DMS114 treated with DMSO at 0.1 percent for 48 hours (cell line): ENCODE measurements around the gene IRF7.

Experiments used
- DNase-seq: peaks from one replicate; lab custom pipeline; 2025; ENCODE audit not compliant: unreplicated experiment; lab: John Stamatoyannopoulos, UW

IRF7 gene

GRCh38 chr11:621838-622237 is 6.1 kb upstream of the IRF7 start:
- no peak for DNase-seq

- DNase-seq, result no peak
Measured at GRCh38 chr11:620935-621814, 5.4 kb upstream of the IRF7 start.

- no peak for DNase-seq
Measured at GRCh38 chr11:620201-620600, 4.5 kb upstream of the IRF7 start.

- DNase-seq, result no peak
Measured at GRCh38 chr11:619628-620050, 3.9 kb upstream of the IRF7 start.

- no peak for DNase-seq
Measured at GRCh38 chr11:618856-619627, 3.3 kb upstream of the IRF7 start.

- no peak for DNase-seq
Measured at GRCh38 chr11:617912-618682, 2.3 kb upstream of the IRF7 start.

- DNase-seq, result no peak
Measured at GRCh38 chr11:617199-617911, 1.6 kb upstream of the IRF7 start.

GRCh38 chr11:616320-617198 is 809 bp upstream of the IRF7 start:
- DNase-seq, result no peak

- DNase-seq, result no peak
Measured at GRCh38 chr11:614623-615503, 887 bp downstream of the IRF7 start.

- DNase-seq, result no peak
Measured at GRCh38 chr11:614021-614622, 1.6 kb downstream of the IRF7 start.

- no peak for DNase-seq
Measured at GRCh38 chr11:613369-613968, 2.3 kb downstream of the IRF7 start.

- no peak for DNase-seq
Measured at GRCh38 chr11:612961-613300, 2.8 kb downstream of the IRF7 start.

GRCh38 chr11:612201-612960 is 3.4 kb downstream of the IRF7 start:
- DNase-seq, result no peak

GRCh38 chr11:611001-611996 is 4.5 kb downstream of the IRF7 start:
- no peak for DNase-seq

GRCh38 chr11:610146-610801 is 5.5 kb downstream of the IRF7 start:
- no peak for DNase-seq

GRCh38 chr11:609341-609811 is 6.4 kb downstream of the IRF7 start:
- DNase-seq, result no peak
